GM19193 (cell line): ENCODE results near the gene CRYBG1.

Experiments used
- POLR2A ChIP-seq: IDR thresholded peaks from 4 replicates; pipeline ENCODE4 v1.6.1; 2011; ENCODE audit not compliant: insufficient read depth, insufficient read length; ENCODE audit errors: extremely low read depth

Gene CRYBG1

DNA sequence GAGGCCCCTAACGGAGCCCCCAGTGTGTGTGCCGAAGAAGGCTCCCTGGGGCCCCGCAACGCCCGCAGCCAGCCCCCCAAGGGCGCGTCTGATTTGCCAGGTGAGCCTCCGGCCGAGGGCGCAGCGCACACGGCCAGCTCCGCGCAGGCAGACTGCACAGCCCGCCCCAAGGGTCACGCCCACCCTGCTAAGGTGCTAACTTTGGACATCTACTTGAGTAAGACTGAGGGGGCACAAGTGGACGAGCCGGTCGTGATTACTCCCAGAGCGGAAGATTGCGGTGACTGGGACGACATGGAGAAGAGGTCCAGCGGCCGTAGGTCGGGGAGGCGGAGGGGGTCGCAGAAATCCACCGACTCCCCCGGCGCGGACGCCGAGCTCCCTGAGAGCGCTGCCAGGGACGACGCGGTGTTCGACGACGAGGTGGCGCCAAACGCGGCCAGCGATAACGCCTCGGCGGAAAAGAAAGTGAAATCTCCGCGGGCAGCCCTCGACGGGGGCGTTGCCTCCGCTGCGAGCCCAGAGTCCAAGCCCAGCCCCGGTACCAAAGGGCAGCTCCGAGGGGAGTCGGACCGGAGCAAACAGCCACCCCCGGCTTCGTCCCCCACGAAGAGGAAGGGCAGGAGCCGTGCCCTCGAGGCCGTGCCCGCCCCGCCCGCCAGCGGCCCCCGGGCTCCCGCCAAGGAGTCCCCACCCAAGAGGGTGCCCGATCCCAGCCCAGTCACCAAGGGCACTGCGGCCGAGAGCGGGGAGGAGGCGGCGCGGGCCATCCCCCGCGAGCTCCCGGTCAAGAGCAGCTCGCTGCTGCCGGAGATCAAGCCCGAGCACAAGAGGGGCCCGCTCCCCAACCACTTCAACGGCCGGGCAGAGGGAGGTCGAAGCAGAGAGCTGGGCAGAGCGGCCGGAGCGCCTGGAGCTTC, 151.8 kb downstream of the CRYBG1 start:
- TF ChIP-seq POLR2A: peak; percentile 50

GRCh38 chr6:106512968-106513574, 152.6 kb downstream of the CRYBG1 start:
- TF ChIP-seq POLR2A: no peak

DNA sequence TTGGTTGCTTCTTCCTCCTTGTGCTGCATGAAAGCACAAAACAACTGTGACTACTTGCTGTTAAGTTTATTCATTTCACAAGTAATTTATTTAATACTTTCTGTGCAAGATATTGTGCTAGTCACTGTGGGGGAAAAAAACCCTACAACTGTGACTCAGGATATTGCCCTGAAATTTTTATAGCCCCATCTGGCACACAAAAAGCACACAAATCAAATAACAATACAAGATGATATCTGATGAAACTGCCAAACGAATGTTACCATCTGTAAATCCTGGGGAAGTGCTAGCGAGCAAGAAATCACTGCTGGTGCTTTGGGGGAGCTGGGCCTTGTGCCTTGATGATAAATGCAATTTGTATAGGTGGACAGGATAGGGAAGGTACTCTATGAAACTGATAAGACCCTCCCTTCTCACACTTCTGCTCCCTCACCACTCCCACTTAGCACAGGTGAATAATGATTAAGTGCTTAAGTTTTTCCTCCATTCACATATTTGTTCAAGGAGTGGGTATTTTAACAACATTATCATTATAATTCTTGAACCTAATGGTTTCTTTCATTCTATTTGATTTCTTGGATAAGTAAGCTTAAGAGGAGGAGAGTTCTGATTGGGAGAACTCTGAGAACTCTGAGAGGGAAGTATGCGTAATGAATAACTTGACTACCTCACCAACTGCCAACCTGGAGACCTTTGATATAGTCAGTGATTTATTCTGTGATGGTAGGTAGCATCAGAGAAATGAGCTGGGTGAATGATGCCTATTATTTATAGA, 153.5 kb downstream of the CRYBG1 start:
- no peak for TF ChIP-seq POLR2A

GRCh38 chr6:106514583-106514885, 154.0 kb downstream of the CRYBG1 start:
- TF ChIP-seq POLR2A: no peak

DNA sequence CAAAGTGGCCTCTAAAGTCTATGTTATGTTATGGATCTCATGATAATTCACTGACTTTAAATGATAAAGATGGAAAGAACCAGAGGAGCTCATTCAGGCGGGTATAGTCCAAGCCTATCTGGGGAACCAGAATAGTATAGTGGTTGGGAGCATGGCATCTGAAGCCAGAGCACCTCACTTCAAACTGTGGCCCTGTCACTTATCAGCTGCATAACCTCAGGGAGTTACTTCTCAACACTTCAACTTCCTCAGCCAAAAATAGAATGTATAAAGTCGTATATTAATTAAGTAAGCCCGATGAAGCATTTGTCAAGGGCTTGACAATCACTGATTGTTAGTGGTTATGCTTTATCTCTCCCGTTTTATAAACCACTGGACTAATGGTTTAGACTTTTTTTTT, 156.1 kb downstream of the CRYBG1 start:
- no peak for TF ChIP-seq POLR2A

GRCh38 chr6:106517706-106518105, 157.2 kb downstream of the CRYBG1 start:
- TF ChIP-seq POLR2A: no peak

DNA sequence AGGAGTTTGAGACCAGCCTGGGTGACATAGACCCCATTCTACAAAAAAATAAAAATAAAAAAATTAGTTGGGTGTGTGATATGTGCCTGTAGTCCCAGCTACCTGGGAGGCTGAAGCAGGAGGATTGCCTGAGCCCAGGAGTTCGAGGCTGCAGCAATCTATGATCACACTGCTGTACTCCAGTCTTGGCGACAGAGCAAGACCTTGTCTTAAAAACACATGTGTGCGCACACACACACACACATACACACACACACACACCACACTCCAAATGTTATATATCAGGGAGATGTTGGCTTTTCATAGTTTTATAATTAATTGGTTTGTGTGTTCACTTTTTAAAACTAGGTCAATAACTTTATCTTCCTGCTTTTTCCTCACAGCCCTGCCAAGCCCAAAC, 158.2 kb downstream of the CRYBG1 start:
- TF ChIP-seq POLR2A: no peak

DNA sequence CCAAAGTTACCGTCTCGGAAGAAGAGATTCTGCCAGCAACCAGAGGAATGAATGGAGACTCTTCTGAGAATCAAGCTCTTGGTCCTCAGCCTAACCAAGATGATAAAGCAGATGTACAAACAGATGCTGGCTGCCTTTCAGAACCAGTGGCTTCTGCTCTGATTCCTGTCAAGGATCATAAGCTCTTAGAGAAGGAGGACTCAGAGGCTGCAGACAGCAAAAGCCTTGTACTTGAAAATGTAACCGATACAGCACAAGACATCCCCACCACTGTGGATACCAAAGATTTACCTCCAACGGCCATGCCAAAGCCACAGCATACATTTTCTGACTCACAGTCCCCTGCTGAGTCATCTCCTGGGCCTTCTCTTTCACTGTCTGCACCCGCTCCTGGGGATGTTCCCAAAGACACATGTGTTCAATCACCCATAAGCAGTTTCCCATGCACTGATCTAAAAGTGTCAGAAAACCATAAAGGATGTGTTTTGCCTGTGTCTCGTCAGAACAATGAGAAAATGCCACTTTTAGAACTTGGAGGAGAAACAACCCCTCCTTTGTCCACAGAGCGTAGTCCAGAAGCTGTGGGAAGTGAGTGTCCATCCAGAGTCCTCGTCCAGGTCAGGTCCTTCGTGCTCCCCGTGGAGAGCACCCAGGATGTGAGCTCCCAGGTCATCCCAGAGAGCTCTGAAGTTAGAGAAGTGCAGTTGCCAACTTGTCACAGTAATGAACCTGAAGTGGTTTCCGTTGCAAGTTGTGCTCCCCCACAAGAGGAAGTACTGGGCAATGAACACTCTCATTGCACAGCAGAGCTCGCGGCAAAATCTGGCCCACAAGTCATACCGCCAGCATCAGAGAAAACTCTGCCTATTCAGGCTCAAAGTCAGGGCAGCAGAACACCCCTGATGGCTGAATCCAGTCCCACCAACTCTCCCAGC, 159.2 kb downstream of the CRYBG1 start:
- peak; percentile 61 for TF ChIP-seq POLR2A

DNA sequence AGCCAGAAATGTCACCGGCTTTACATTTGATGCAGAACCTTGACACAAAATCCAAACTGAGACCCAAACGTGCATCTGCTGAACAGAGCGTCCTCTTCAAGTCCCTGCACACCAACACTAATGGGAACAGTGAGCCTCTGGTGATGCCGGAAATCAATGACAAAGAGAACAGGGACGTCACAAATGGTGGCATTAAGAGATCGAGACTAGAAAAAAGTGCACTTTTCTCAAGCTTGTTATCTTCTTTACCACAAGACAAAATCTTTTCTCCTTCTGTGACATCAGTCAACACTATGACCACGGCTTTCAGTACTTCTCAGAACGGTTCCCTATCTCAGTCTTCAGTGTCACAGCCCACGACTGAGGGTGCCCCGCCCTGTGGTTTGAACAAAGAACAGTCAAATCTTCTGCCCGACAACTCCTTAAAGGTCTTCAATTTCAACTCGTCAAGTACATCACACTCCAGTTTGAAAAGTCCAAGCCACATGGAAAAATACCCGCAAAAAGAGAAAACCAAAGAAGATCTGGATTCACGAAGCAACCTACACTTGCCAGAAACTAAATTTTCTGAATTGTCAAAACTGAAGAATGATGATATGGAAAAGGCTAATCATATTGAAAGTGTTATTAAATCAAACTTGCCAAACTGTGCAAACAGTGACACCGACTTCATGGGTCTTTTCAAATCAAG, 160.3 kb downstream of the CRYBG1 start:
- peak; percentile 37 for TF ChIP-seq POLR2A

DNA sequence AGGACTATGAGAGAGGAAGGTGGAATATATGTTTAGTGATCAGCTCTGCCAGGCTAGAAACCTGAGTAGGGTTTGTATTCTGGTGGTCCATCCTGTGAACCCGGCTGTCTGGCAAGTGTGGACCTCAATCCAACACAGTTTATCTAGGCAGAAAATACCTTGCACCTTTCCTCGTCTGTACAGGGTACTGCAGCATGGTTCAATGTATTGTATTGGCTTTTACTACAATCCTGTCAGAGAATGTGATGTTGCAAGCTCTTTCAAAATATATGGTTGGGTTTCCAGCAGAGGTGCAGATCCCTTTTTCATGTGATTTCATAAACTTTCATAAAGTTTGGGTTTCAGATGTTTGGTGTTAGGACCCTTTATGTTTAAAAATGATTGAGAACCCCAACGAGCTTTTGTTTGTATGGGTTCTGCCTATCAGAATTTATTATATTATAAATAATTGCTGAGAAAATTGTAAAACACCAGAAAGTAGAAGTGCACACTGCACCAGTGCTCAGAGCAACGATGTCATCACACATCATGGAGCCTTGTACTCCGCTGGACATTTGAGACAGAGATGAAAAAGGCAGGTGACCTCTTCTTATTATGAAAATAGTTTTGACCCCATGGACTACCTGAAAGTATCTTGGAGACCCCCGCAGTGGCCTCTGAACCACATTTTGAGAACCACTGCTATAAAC, 162.2 kb downstream of the CRYBG1 start:
- TF ChIP-seq POLR2A: no peak

GRCh38 chr6:106525107-106525881, 164.8 kb downstream of the CRYBG1 start:
- TF ChIP-seq POLR2A: no peak

DNA sequence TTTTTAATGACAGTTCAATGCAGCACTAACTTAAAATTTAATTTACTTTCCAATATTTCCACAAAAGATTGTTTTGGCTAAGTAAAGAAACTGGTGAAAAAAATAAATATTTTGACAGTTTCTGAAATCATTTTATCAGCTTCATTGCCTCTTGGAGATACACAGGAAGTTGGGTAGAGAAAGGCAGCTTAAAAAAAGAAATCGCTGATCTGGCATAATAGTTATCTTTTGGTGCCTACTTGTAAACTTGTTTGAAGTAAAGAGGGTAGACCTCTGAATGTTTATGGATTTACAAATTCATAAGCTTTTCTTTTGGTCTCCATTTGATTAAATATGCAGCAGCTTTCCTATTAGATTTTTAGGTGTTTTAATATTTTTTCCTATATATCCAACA, 165.4 kb downstream of the CRYBG1 start:
- TF ChIP-seq POLR2A: no peak

GRCh38 chr6:106527117-106527516, 166.6 kb downstream of the CRYBG1 start:
- TF ChIP-seq POLR2A: no peak
